NK-92 (cell line): ENCODE measurements around the gene DMAC2L.
"Not testable (repeated sequence)": the region's sequence is repeated elsewhere in the genome, so short reads cannot be mapped to it uniquely, and the experiment has no call there.

Experiments used
- DNase-seq: peaks from one replicate; lab custom pipeline; 2025; ENCODE audit not compliant: unreplicated experiment; lab: John Stamatoyannopoulos, UW

DMAC2L gene, protein sequence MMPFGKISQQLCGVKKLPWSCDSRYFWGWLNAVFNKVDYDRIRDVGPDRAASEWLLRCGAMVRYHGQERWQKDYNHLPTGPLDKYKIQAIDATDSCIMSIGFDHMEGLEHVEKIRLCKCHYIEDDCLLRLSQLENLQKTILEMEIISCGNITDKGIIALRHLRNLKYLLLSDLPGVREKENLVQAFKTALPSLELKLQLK

DNA sequence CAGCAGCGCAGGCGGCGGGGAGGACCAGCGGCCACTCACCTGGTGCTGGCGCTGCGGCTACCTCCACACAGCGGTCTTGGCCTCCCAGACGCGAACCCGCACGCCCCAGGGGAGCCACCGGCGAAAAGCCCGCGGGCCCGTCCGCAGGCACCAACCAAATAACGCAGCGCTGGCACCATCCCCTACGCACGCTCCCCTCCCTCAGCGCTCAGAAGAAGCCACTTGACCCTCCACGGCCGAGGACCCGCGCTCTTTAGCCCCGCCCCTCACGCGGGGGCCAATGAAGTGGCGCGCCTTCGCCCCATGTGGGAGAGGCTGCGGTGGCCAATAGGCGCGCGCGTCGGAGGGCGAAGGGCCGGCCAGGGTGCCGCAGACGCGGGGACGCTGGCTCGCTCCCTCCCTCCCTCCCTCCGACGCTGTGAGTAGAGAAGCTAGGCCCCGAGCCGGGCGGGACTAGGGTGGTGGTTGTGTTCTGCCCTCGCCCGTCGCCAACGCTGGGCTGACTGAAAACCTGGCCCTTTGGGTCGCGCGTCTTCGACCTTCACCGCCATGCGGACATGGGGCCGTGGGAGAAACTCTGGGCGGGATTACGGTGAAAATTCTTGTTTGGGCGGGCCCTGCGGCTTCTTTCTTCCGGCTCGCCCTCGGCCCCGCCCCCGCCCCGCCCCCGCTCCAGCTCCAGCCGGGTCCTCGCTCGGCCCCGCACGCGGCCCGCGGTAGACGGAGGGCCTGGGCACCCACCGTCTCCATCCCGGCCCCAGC lies at the start of gene DMAC2L, which contains the start of gene L2HGDH:
DMAC2L (plus strand) TSS at position 353 of the 762 bp plus-strand sequence. CDS start 9,164 bp downstream, outside the sequence.
L2HGDH (minus strand) TSS at position 258 of the 762 bp plus-strand sequence; CDS start at position 179, 79 bp downstream.
- no peak for DNase-seq

DNA sequence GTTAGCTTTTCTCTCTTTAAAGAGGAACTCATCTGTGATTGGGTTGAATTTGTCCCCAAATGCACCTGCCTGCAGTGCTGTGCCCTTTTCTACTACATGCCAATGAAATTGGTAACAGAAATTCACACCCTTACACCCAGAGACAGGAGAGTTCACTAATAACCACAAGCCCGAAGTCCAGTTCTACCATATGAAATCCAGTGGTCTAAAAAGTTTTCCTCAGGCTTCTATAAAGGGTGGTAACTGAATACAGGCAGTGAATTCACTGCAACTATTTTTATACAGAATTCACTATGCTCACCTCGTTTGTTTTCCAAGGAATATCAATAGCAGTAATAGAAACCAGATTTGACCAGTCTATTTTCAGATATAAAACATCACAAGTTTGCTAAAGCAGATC lies 49.3 kb upstream of the DMAC2L start:
- no peak for DNase-seq

DNA sequence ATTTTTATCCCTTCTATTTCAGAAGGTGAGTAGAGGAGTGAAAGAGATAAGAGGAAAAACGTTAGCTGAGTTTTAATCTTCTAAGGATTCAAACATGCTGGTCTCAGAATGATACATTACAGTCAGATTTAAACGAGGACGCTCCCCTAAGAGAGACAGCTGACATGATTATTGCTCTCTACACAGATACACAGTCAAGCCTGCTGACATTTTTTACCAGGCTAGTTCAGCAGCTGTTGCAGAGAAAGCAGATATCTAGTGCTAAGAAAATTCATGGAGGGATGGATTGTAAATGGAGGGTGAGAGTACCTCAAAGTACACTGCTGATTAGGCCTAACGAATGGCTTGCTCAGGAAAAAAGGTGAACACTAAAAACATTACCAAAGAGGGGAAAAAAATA lies 48.8 kb upstream of the DMAC2L start:
- DNase-seq = no peak

DNA sequence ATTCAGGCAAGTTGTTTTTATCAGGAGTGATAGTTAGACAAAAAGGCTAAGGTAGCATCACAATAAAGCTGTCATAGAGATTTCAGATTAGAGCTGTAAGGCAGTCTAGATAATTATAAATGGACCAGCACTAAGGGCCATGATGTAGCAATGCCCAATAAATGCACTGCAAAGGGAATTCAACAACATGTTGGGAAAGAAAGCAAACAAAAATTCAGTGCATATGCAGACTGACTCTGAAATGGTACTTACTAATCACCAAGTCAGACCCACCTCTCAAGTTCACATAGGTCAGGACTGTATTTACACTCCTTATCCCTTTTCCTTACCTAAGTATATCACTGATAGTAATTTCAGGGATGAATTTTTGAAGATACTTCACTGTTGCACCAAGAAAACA lies 47.1 kb upstream of the DMAC2L start:
- no peak for DNase-seq

- no peak for DNase-seq
Measured at GRCh38 chr14:50270932-50271331, 41.2 kb upstream of the DMAC2L start.

DNA sequence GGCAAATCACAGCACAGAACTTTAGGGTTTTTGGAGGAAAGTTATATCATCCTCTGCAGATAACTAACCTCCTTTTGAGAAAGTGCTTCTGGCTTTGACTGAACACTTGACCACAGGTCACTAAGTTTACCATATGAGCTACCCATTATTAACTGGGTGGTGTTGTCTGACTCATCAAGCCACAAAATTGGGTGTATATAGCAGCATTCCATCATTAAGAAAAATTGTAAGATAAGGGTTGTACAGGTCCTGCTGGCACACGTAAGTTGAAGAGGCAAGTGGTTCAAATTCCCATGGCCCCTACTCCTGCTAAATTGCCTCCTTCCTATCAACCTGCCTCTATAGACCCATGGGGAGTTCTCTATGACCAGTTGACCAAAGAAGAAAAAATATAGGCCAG lies 39.6 kb upstream of the DMAC2L start:
- no peak for DNase-seq

DNA sequence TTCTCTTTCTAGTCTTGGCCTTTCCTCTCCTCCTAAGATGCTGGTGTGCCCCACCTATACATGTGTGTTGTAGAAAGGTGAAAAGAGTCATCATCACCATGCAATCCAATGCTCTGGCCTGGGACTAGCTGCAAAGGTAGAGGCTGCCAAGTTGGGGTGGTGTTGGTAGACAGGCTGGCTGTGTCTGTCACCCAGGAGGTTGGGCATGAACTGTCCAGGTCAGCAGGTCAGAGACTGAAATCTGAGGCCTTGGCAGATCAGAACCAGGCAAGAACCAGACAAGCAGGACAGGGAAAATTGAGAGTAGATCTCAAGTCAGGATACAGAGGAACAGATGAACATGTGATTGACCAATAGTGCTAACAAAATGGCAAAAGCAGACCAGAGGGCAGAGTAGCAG lies 26.3 kb upstream of the DMAC2L start:
- no peak for DNase-seq

GRCh38 chr14:50288146-50288545 lies 24.0 kb upstream of the DMAC2L start:
- no peak for DNase-seq

GRCh38 chr14:50290306-50290705 lies 21.8 kb upstream of the DMAC2L start:
- no peak for DNase-seq

- no peak for DNase-seq
Measured at GRCh38 chr14:50299585-50299984, 12.5 kb upstream of the DMAC2L start.

- DNase-seq = no peak
Measured at GRCh38 chr14:50301914-50302313, 10.2 kb upstream of the DMAC2L start.

DNA sequence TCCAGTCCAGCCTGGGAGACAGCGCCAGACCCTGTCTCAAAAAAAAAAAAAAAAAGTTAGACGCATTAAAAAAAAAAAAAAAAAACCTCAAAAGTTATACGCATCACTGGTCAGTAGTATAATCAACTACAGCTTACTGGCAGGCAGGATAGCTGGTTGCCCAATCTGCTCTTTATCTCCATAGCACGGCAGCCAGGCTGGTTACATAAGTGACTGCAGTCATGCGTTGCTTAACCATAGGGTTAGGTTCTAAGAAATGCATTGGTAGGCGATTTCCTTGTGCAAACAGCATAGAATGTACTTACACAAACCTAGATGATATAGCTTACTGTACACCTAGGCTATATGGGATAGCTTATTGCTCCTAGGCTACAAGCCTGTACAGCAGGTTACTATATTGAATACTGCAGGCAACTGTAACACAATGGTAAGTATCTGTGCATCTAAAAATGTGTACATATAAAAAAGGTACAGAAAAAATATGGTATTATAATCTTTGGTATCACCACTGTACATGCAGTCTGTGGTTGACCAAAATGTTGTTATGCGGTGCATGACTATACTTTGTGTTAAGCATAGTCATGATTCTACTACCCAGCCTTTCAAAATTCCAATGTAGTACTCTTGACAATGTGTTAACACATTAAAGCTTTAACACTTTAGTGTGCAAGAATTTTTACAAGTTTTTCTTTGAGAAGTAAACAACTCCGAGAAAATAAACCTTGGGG lies 8.2 kb upstream of the DMAC2L start:
- no peak for DNase-seq

DNA sequence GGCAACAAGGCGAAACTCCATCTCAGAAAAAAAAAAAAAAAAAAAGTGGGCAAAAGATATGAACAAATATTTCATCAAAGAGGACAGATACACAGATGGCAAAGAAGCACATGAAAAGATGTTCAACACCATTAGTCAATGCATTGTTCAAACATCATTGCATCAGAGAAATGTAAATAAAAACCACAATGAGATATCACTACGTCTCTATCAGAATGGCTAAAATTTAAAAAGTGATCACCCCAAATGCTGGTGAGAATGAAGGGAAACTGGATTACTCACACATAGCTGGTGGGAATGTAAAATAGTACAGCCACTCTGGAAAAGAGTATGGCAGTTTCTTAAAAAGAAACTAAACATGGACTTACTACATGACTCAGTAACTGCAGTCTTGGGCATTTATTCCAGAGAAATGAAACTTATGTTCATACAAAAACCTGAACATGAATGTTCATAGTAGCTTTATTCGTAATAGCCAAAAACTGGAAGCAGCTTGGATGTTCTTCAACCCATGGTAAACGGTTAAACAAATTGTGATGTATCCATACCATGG lies 3.7 kb upstream of the DMAC2L start:
- DNase-seq = no peak

DNA sequence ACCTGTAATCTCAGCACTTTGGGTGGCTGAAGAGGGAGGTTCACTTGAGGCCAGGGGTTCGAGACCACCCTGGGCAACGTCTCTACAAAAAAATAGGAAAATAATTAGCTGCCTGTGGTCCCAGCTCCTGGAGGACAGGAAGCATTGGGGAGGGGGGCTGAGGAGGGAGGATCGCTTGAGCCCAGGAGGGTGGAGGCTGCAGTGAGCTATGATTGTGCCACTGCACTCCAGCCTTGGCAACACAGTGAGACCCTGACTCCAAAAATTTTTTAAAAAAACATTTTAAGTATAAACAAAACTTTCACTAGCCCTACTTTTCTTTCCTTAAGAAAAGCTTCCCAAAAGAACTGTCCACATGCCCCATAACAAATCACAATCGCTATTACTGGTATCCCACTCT lies 1.7 kb upstream of the DMAC2L start:
- DNase-seq = no peak

DNA sequence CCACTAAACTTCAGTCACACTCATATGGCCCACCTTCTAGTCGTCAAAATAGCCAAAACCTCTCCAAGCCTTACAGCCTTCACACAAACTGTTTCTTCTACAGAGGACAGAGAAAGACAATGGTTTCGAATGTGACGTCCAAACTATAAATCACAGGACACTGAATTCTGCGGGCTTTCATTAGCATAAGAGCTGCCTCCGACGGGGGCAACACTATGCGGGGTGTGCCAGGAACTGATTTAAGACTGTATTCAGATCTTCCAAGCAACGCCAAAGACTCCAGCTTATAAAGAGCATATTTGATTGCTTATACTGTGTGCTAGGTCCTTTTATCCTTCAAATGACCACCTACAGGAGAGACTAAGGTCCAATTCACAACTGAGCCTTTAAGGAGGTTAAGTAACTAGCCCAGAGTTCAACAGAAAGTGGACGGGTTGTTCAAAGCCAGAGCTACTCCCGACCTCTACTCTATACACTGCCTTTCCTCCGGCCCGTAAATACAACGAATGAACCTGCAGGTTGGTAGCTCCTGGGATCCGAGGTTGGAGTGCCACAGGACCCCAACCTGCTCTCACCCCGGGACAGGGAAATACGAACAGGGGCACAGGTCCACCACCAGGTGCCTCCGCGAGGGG lies 670 bp upstream of the DMAC2L start:
- no peak for DNase-seq

DNA sequence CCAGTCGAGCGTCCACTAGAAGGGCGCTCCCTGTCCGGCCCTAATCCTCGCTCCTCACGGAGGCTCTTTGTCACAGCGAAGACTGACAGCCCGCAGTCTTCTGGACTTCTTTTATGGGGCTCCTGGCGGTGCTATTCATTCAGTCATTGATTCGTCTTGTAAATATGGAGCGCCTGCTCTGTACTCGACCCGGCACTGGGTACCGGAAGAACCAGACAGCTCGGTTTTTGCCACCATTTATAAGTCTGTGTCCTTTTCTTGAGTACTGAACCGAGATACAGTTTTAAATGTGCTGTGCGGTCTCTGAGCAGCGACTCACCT lies 570 bp downstream of the DMAC2L start:
- no peak for DNase-seq

GRCh38 chr14:50314098-50314497 lies 2.0 kb downstream of the DMAC2L start:
- DNase-seq = not testable (repeated sequence)

GRCh38 chr14:50318031-50318626 lies 6.0 kb downstream of the DMAC2L start:
- DNase-seq = no peak

GRCh38 chr14:50319293-50319692 lies 7.2 kb downstream of the DMAC2L start:
- DNase-seq = no peak

GRCh38 chr14:50319721-50320120 lies 7.6 kb downstream of the DMAC2L start:
- no peak for DNase-seq

GRCh38 chr14:50320283-50320682 lies 8.2 kb downstream of the DMAC2L start:
- no peak for DNase-seq
